Measurements from ENCODE around the gene PRKCD.

The PRKCD gene

GRCh38 chr3:53224026-53224425, 63.0 kb downstream of the PRKCD start:
- Histone ChIP-seq H3K79me2 (ENCODE audit: insufficient read depth, low read length) (no peaks in the 10 kb centered on the region), H3K4me2 (ENCODE audit: low read depth, low read length, poor library complexity, severe bottlenecking) (no peak overlapping the region), H4K20me1 (ENCODE audit: insufficient read depth, low read length, poor library complexity, severe bottlenecking) (no peaks in the 10 kb centered on the region), H3K4me1 (ENCODE audit: insufficient read depth, low read length, poor library complexity, severe bottlenecking) (no peaks in the 10 kb centered on the region), H2AFZ (ENCODE audit: low read length) (no peak overlapping the region), H3K4me3 (ENCODE audit: low read length, poor library complexity, severe bottlenecking) (no peak overlapping the region), H3K9me3 (ENCODE audit: insufficient read depth, low read depth, low read length) (no peaks in the 10 kb centered on the region), H3K9ac (ENCODE audit: low read depth, low read length, poor library complexity, severe bottlenecking) (no peak overlapping the region), H3K9me2 (replicated peaks; ENCODE audit: low read depth, low read length) (no peaks in the 10 kb centered on the region), H3F3A (ENCODE audit: low read depth) (no peaks in the 10 kb centered on the region), H3K36me3 (ENCODE audit: insufficient read depth, low read length) (peaks cover 52% of the 10 kb centered on the region; the same call in 1 of the 2 replicates), H3K27me3 (ENCODE audit: insufficient read depth, low read length, poor library complexity, severe bottlenecking) (no peaks in the 10 kb centered on the region)
- TF ChIP-seq EZH2phosphoT487 (IDR thresholded peaks at IDR 0.05; ENCODE audit: borderline replicate concordance) = no peak
- TF ChIP-seq CTCF (conservative IDR thresholded peaks at IDR 0.05; ENCODE audit: low read length) = no peak

GRCh38 chr3:53224536-53224935, 63.5 kb downstream of the PRKCD start:
- Histone ChIP-seq H2AFZ (ENCODE audit: low read length) (no peak overlapping the region), H3F3A (ENCODE audit: low read depth) (no peaks in the 10 kb centered on the region), H4K20me1 (ENCODE audit: insufficient read depth, low read length, poor library complexity, severe bottlenecking) (no peaks in the 10 kb centered on the region)

GRCh38 chr3:53225181-53225580, 64.2 kb downstream of the PRKCD start:
- Histone ChIP-seq H2AFZ (ENCODE audit: low read length) (no peak overlapping the region), H3K9me3 (ENCODE audit: insufficient read depth, low read depth, low read length) (no peaks in the 10 kb centered on the region), H3K27me3 (ENCODE audit: insufficient read depth, low read length, poor library complexity, severe bottlenecking) (no peaks in the 10 kb centered on the region), H3K4me2 (ENCODE audit: low read depth, low read length, poor library complexity, severe bottlenecking) (no peak overlapping the region), H3K79me2 (ENCODE audit: insufficient read depth, low read length) (no peaks in the 10 kb centered on the region), H3K4me1 (ENCODE audit: insufficient read depth, low read length, poor library complexity, severe bottlenecking) (no peaks in the 10 kb centered on the region), H3K9me2 (replicated peaks; ENCODE audit: low read depth, low read length) (no peaks in the 10 kb centered on the region), H3K4me3 (ENCODE audit: low read length, poor library complexity, severe bottlenecking) (no peak overlapping the region), H3K36me3 (ENCODE audit: insufficient read depth, low read length) (peaks cover 64% of the 10 kb centered on the region; the same call in 1 of the 2 replicates), H4K20me1 (ENCODE audit: insufficient read depth, low read length, poor library complexity, severe bottlenecking) (no peaks in the 10 kb centered on the region), H3K9ac (ENCODE audit: low read depth, low read length, poor library complexity, severe bottlenecking) (no peak overlapping the region), H3F3A (ENCODE audit: low read depth) (no peaks in the 10 kb centered on the region)
- TF ChIP-seq EZH2phosphoT487 (IDR thresholded peaks at IDR 0.05; ENCODE audit: borderline replicate concordance) = no peak

More at GRCh38 chr3:53224536-53224935, 63.5 kb downstream of the PRKCD start:
- Histone ChIP-seq H3K4me1 (ENCODE audit: insufficient read depth, low read length, poor library complexity, severe bottlenecking) (no peaks in the 10 kb centered on the region), H3K79me2 (ENCODE audit: insufficient read depth, low read length) (no peaks in the 10 kb centered on the region), H3K9me2 (replicated peaks; ENCODE audit: low read depth, low read length) (no peaks in the 10 kb centered on the region), H3K9ac (ENCODE audit: low read depth, low read length, poor library complexity, severe bottlenecking) (no peak overlapping the region), H3K27me3 (ENCODE audit: insufficient read depth, low read length, poor library complexity, severe bottlenecking) (no peaks in the 10 kb centered on the region), H3K4me2 (ENCODE audit: low read depth, low read length, poor library complexity, severe bottlenecking) (no peak overlapping the region), H3K9me3 (ENCODE audit: insufficient read depth, low read depth, low read length) (no peaks in the 10 kb centered on the region), H3K36me3 (ENCODE audit: insufficient read depth, low read length) (peaks cover 57% of the 10 kb centered on the region; the same call in 1 of the 2 replicates), H3K4me3 (ENCODE audit: low read length, poor library complexity, severe bottlenecking) (no peak overlapping the region)
- no peak for TF ChIP-seq EZH2phosphoT487 (IDR thresholded peaks at IDR 0.05; ENCODE audit: borderline replicate concordance)
- TF ChIP-seq CTCF (conservative IDR thresholded peaks at IDR 0.05; ENCODE audit: low read length) = no peak

GRCh38 chr3:53225651-53226050, 64.6 kb downstream of the PRKCD start:
- H3K9me2 ChIP-seq (replicated peaks; ENCODE audit: low read depth, low read length) = no peaks in the 10 kb centered on the region
- no peaks in the 10 kb centered on the region for H4K20me1 ChIP-seq (ENCODE audit: insufficient read depth, low read length, poor library complexity, severe bottlenecking)
- H3K9me3 ChIP-seq (ENCODE audit: insufficient read depth, low read depth, low read length) = no peaks in the 10 kb centered on the region
- H3F3A ChIP-seq (ENCODE audit: low read depth) = no peaks in the 10 kb centered on the region
- no peaks in the 10 kb centered on the region for H3K4me1 ChIP-seq (ENCODE audit: insufficient read depth, low read length, poor library complexity, severe bottlenecking)
- no peak overlapping the region for H3K4me3 ChIP-seq (ENCODE audit: low read length, poor library complexity, severe bottlenecking)
- no peaks in the 10 kb centered on the region for H3K27me3 ChIP-seq (ENCODE audit: insufficient read depth, low read length, poor library complexity, severe bottlenecking)
- H3K4me2 ChIP-seq (ENCODE audit: low read depth, low read length, poor library complexity, severe bottlenecking) = no peak overlapping the region
- TF ChIP-seq CTCF (conservative IDR thresholded peaks at IDR 0.05; ENCODE audit: low read length) (no peak), EZH2phosphoT487 (IDR thresholded peaks at IDR 0.05; ENCODE audit: borderline replicate concordance) (no peak)
- H3K9ac ChIP-seq (ENCODE audit: low read depth, low read length, poor library complexity, severe bottlenecking) = no peak overlapping the region
- H3K36me3 ChIP-seq (ENCODE audit: insufficient read depth, low read length) = peaks cover 69% of the 10 kb centered on the region; the same call in 1 of the 2 replicates
- H2AFZ ChIP-seq (ENCODE audit: low read length) = no peak overlapping the region
- H3K79me2 ChIP-seq (ENCODE audit: insufficient read depth, low read length) = no peaks in the 10 kb centered on the region

All from Loucy (cell line).